ENCODE measurements around the gene NEIL1. TPM values are rescaled to one million over a fixed set of nuclear protein-coding genes. Genes with fewer than 3 reads are reported as not detected.
"Not testable (repeated sequence)": the region's sequence is repeated elsewhere in the genome, so short reads cannot be mapped to it uniquely, and the experiment has no call there.

Gene NEIL1
- polyA plus RNA-seq, 2 of the 4 experiments (the other 2 are of a cell fraction), result 3.2 to 6.8 TPM

GRCh38 chr15:75348562-75349350 lies 1.9 kb downstream of the NEIL1 start (continued):
- TF ChIP-seq REST (IDR thresholded peaks at IDR 0.05) (no peak), FOSB (CRISPR knock-in tag; IDR thresholded peaks at IDR 0.05) (no peak), CTCF (IDR thresholded peaks at IDR 0.05) (no peak), EHMT2 (IDR thresholded peaks at IDR 0.05; ENCODE audit: low read depth) (no peak)

GRCh38 chr15:75349351-75349669 lies 2.5 kb downstream of the NEIL1 start:
- FAIRE-seq; DNase-seq (ENCODE audit: low read depth in 1 of 2, low spot score in 1 of 2); H3K4me1 ChIP-seq; H3K27ac ChIP-seq; H3K4me2 ChIP-seq; H3K9me3 ChIP-seq; H3K4me3 ChIP-seq; ATAC-seq: not testable (repeated sequence)
- ChIA-PET POLR2A (interaction anchor here (0.6 to 2.5 kb wide), 2 partner anchors 19 to 105 kb away, joined by 3 to 13 read pairs; partner anchors contain the start of gene MAN2C1), CTCF (interaction anchor here (1.0 to 2.8 kb wide), 5 partner anchors 10 to 106 kb away, joined by 3 to 17 read pairs (median 4); no protein-coding TSS in a partner anchor)
- 94% methylated on average over 8 of the region's 8 CpGs for WGBS (ENCODE audit: missing lambda C conversion rate)

DNA sequence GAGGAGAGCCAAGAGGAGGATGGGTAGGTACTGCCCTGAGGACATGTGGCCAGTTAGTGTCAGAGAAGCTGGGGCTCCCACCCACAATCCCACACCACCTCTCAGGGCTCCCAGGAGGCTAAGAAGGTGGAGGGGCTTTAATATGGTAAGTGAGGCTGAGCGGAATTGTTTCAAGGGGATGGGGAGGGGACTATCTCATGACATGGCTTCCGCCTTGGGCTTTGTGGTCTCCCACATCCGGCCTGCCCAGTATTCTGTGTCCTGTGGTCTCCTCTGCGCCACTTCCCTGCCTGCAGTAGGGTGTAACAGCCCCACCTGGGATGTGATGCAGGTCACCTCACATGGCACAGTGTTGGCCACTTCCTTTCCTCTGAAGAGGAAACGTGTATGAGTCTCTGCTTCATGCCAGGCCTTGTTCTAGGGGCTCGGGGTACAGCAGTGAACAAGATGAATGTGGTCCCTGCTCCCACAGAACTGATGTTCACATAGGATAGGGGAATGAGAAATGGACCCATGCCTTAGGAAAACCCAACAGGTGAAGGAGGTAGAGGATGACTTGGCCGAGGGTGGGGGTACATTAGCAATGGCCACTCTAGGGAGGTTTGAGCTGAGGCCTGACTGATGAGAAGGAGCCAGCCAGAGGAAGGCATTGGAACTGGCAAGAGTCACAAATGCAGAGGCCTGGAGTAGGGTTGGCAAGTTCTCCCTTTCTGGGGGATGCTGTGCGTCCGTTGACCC lies 3.2 kb downstream of the NEIL1 start:
- FAIRE-seq (no peak), ATAC-seq (no peak), DNase-seq (ENCODE audit: low read depth in 1 of 2, low spot score in 1 of 2) (no peak)
- Histone ChIP-seq H3K4me2 (no peak overlapping the region), H3K4me1 (peaks cover 4% of the 10 kb centered on the region; the same call in 1 of the 3 replicates), H3K4me3 (no peak overlapping the region), H3K27ac (no peak overlapping the region), H3K9me3 (no peaks in the 10 kb centered on the region)
- POLR2A ChIA-PET, result interaction anchor here (2.5 kb wide), 1 partner anchor 18 kb away, joined by 13 read pairs; the partner anchor contains the start of gene MAN2C1
- WGBS (ENCODE audit: missing lambda C conversion rate), result 94% methylated on average over 9 of the region's 9 CpGs
- no peak for TF ChIP-seq NFE2L2 (conservative IDR thresholded peaks at IDR 0.05; ENCODE audit: low read length)
- TF ChIP-seq MAZ (IDR thresholded peaks at IDR 0.05; ENCODE audit: borderline replicate concordance, low read depth, low read length), result no peak
- no peak for TF ChIP-seq FOSL2 (IDR thresholded peaks at IDR 0.05)
- TF ChIP-seq FOSL2 (CRISPR knock-in tag; IDR thresholded peaks at IDR 0.05), result no peak
- TF ChIP-seq HMGXB4 (CRISPR knock-in tag; IDR thresholded peaks at IDR 0.05; ENCODE audit: borderline replicate concordance), result no peak
- TF ChIP-seq HOXB13 (CRISPR knock-in tag; IDR thresholded peaks at IDR 0.05; ENCODE audit: low read depth), result no peak
- TF ChIP-seq SREBF2 (IDR thresholded peaks at IDR 0.05), result no peak
- TF ChIP-seq FOXS1 (CRISPR knock-in tag; IDR thresholded peaks at IDR 0.05), result no peak
- TF ChIP-seq KDM5A (IDR thresholded peaks at IDR 0.05), result no peak
- TF ChIP-seq NPAS2 (CRISPR knock-in tag; IDR thresholded peaks at IDR 0.05; ENCODE audit: borderline replicate concordance), result no peak
- no peak for TF ChIP-seq RARB (CRISPR knock-in tag; IDR thresholded peaks at IDR 0.05)
- no peak for TF ChIP-seq CEBPB (IDR thresholded peaks at IDR 0.05)
- no peak for TF ChIP-seq E2F6 (IDR thresholded peaks at IDR 0.05; ENCODE audit: borderline replicate concordance, low read depth)
- TF ChIP-seq POLR2A (IDR thresholded peaks at IDR 0.05; ENCODE audit: low read length), result no peak
- TF ChIP-seq EHF (CRISPR knock-in tag; IDR thresholded peaks at IDR 0.05), result no peak
- TF ChIP-seq MAX (IDR thresholded peaks at IDR 0.05), result no peak
- TF ChIP-seq HEYL (CRISPR knock-in tag; IDR thresholded peaks at IDR 0.05), result no peak
- TF ChIP-seq CHD2 (IDR thresholded peaks at IDR 0.05; ENCODE audit: low read length, partially characterized antibody), result no peak
- TF ChIP-seq GATA3 (IDR thresholded peaks at IDR 0.05; ENCODE audit: borderline replicate concordance), result no peak
- CTCF ChIA-PET, result interaction anchor here (1.0 to 2.8 kb wide), 3 partner anchors 10 to 105 kb away, joined by 3 to 17 read pairs (median 4); no protein-coding TSS in a partner anchor

Data from A549 (cell line).